HEK293T (cell line): Measurements from ENCODE around the gene RAD51D.

Experiments
- CTCF ChIA-PET: fragments of 350-600 bp; formaldehyde crosslinking; extraction: SDS; loops from one replicate; lab custom pipeline; 2021; ENCODE audit warnings: antibody characterized with exemption, inconsistent platforms; lab: Yijun Ruan, JAX
- POLR2A ChIA-PET: fragments of 350-600 bp; formaldehyde crosslinking; extraction: SDS; loops from one replicate; lab custom pipeline; 2020; ENCODE audit warnings: antibody characterized with exemption, inconsistent platforms; lab: Yijun Ruan, JAX
- DNase-seq: peaks from one replicate; pipeline ENCODE4 v3.0.0; 2012; ENCODE audit warnings: mixed read lengths; ENCODE audit errors: extremely low spot score
- ARNT ChIP-seq: fragments of 450-650 bp; IDR thresholded peaks from 2 replicates; pipeline ENCODE4 v1.6.1; 2017; ENCODE audit warnings: mild to moderate bottlenecking
- BHLHE40 ChIP-seq: fragments of 450-650 bp; IDR thresholded peaks from 2 replicates; pipeline ENCODE4 v1.6.1; 2016; ENCODE audit warnings: mild to moderate bottlenecking, moderate library complexity, borderline replicate concordance
- CTBP1 ChIP-seq: fragments of 450-650 bp; IDR thresholded peaks from 2 replicates; pipeline ENCODE4 v1.6.1; 2016; ENCODE audit warnings: borderline replicate concordance
- ELF4 ChIP-seq: fragments of 450-650 bp; IDR thresholded peaks from 2 replicates; pipeline ENCODE4 v1.6.1; 2017; ENCODE audit warnings: antibody characterized with exemption
- FOXA1 ChIP-seq: fragments of 450-650 bp; IDR thresholded peaks from 2 replicates; pipeline ENCODE4 v1.6.1; 2016; ENCODE audit warnings: mild to moderate bottlenecking
- FOXK2 ChIP-seq: fragments of 450-650 bp; IDR thresholded peaks from 2 replicates; pipeline ENCODE4 v1.6.1; 2016; ENCODE audit warnings: mild to moderate bottlenecking
- FOXM1 ChIP-seq: fragments of 450-650 bp; IDR thresholded peaks from 2 replicates; pipeline ENCODE4 v1.6.1; 2017; ENCODE audit warnings: mild to moderate bottlenecking, borderline replicate concordance
- HDGF ChIP-seq: fragments of 450-650 bp; IDR thresholded peaks from 2 replicates; pipeline ENCODE4 v1.6.1; 2017; ENCODE audit warnings: antibody characterized with exemption, borderline replicate concordance
- L3MBTL2 ChIP-seq: fragments of 450-650 bp; conservative IDR thresholded peaks from 2 replicates; pipeline ENCODE4 v1.6.1; 2016; ENCODE audit warnings: mild to moderate bottlenecking
- LEF1 ChIP-seq: fragments of 450-650 bp; IDR thresholded peaks from 2 replicates; pipeline ENCODE4 v1.6.1; 2017; ENCODE audit warnings: mild to moderate bottlenecking, borderline replicate concordance
- NFRKB ChIP-seq: fragments of 450-650 bp; IDR thresholded peaks from 2 replicates; pipeline ENCODE4 v1.6.1; 2016; ENCODE audit warnings: mild to moderate bottlenecking, moderate library complexity
- PKNOX1 ChIP-seq: fragments of 450-650 bp; IDR thresholded peaks from 2 replicates; pipeline ENCODE4 v1.6.1; 2016
- SP1 ChIP-seq: fragments of 450-650 bp; IDR thresholded peaks from 2 replicates; pipeline ENCODE4 v1.6.1; 2017
- SUZ12 ChIP-seq: fragments of 450-650 bp; IDR thresholded peaks from 2 replicates; pipeline ENCODE4 v1.6.1; 2016; ENCODE audit warnings: mild to moderate bottlenecking
- TARDBP ChIP-seq: fragments of 450-650 bp; IDR thresholded peaks from 2 replicates; pipeline ENCODE4 v1.6.1; 2016
- ZNF384 ChIP-seq: fragments of 450-650 bp; IDR thresholded peaks from 2 replicates; pipeline ENCODE4 v1.6.1; 2016

The RAD51D gene

DNA sequence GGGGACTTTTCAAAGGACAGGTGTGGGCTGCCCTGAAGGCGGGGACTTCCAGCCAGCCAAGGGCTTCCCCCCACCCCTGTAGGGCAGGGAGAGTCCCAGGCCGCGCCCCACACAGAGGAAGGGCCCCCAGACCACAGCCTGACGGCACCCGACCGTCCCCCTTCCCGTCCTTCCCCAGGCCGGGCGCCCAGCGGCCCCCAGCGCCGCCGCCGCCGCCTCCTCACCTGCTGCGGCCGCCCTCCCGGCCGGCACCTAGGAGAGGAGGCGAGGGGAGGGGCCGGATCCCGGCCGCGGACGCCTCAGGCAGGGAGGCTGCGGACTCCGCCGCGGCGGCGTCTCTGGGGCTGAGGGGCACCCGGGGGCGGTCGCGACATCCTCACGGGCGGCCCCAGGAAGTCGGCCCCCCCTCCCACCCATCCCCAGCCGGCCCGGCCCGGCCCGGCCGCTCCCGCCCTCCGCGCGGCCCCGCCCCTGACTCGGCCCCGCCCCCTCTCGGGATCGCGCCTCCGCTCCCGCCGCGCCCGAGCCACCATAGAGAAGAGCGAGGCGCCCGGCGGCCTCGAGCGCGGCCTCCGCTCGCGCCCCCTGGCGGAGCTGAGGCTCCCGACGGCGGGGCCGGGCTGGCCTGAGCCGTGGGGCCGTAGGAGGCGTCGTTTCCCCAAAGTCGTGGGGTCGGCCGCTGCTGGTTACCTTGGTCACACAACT lies 30.6 kb downstream of the RAD51D start:
- ChIA-PET POLR2A (no interaction called here), CTCF (interaction anchor here (0.9 to 1.1 kb wide), 5 partner anchors 9 to 108 kb away, joined by 3 to 8 read pairs (median 3); no protein-coding TSS in a partner anchor)
- DNase-seq: peak; percentile 82
- TF ChIP-seq LEF1: no peak

DNA sequence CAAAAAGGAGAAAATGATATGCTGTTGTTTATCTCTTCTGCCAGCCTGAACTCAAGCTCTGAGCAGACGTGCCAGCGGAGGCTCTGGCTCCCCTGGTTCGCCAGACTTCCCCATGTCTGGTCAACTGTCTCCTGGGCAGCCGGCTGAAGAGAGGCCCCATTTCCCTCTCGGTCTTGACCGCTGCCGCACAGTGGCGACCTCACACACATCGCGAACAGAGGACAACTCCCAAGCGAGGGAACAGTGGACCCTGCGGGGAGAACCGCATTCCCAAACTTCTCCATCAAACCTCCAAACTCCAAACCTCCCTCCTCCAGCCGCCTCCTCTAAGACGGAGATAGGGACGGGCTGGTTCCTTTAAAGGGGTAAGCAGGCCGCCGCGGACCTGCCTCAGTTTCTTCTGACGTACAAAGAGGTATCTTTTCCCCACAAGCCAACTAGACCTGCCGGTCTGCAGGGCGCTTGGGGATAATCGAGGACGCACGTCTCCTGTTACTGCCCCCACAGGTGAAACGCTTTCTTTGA lies 31.2 kb downstream of the RAD51D start:
- ChIA-PET POLR2A (no interaction called here), CTCF (no interaction called here)
- peak; percentile 8 for DNase-seq
- no peak for TF ChIP-seq CTBP1
- TF ChIP-seq BHLHE40: no peak
- no peak for TF ChIP-seq SP1
- TF ChIP-seq LEF1: no peak
- no peak for TF ChIP-seq NFRKB
- no peak for TF ChIP-seq HDGF

DNA sequence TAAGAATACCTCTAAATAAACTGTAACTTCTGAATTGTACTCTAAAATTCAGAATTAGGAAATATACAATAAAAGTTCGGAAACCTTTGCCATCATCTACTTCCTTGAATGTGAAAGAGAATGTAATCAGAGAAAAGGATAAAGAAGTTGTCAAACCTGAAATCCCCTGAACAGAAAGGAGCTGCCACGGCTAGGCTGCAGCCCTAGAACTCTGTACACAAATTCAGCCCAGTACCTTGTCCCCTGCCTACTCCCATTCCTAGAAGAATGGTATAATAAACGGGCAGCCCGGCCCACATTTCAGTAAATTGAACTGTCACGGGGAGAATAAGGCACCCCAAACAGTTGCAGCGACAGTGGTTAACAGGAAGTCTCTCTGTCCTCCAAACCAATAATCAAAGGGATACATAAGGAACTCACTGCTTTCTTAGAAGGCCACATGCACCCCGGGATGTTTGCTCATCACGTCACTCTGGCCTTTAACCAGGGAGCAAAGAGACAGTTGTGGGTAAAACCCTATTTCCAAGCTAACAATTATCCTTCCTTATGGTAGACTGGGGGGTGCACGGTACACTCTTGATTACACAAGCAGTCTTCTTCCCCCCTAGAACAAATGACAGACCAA lies 31.8 kb downstream of the RAD51D start:
- CTCF ChIA-PET: interaction anchor here (0.6 kb wide), 1 partner anchor 35 kb away, joined by 5 read pairs; no protein-coding TSS in a partner anchor
- no peak for DNase-seq
- TF ChIP-seq CTBP1: no peak
- TF ChIP-seq FOXK2: no peak
- TF ChIP-seq TARDBP: no peak
- POLR2A ChIA-PET: no interaction called here

- CTCF ChIA-PET: interaction anchor here (0.6 kb wide), 1 partner anchor 36 kb away, joined by 5 read pairs; no protein-coding TSS in a partner anchor
- no peak for DNase-seq
- POLR2A ChIA-PET: interaction anchor here (1.2 kb wide), 1 partner anchor 12 kb away, joined by 3 read pairs; no protein-coding TSS in a partner anchor
- no peak for TF ChIP-seq NFRKB
- no peak for TF ChIP-seq PKNOX1
- no peak for TF ChIP-seq LEF1
- no peak for TF ChIP-seq ZNF384
- no peak for TF ChIP-seq SP1
- no peak for TF ChIP-seq ELF4
- TF ChIP-seq SUZ12: no peak
- TF ChIP-seq FOXM1: no peak
- TF ChIP-seq ARNT: no peak
- no peak for TF ChIP-seq CTBP1
- no peak for TF ChIP-seq TARDBP
- no peak for TF ChIP-seq FOXA1
- TF ChIP-seq HDGF: no peak
- TF ChIP-seq FOXK2: no peak
- no peak for TF ChIP-seq BHLHE40
- no peak for TF ChIP-seq L3MBTL2
Measured at GRCh38 chr17:35086931-35087573, 32.6 kb downstream of the RAD51D start.

DNA sequence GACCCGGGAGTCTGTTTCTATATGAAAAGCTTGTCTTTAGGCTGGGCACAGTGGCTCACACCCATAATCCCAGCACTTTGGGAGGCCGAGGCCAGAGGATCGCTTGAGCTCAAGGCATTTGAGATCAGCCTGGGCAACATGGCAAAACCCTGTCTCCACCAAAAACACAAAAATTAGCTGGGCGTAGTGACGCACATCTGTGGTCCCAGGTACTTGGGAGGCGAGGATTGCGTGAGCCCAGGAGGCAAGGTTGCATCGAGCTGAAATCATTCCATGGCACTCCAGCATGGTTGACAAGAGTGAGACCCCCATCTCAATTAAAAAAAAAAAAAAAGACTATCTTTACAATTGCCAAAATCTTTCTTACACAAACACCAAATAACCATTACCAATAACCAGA lies 33.5 kb downstream of the RAD51D start:
- DNase-seq: no peak
- ChIA-PET CTCF (no interaction called here), POLR2A (interaction anchor here (0.7 to 1.9 kb wide), 3 partner anchors 11 to 78 kb away, joined by 3 to 6 read pairs (median 3); partner anchors contain the start of gene RFFL)
- TF ChIP-seq FOXA1: no peak
- no peak for TF ChIP-seq TARDBP
- TF ChIP-seq SP1: no peak
- TF ChIP-seq LEF1: no peak
- no peak for TF ChIP-seq ELF4
- TF ChIP-seq CTBP1: no peak
- TF ChIP-seq PKNOX1: no peak

DNA sequence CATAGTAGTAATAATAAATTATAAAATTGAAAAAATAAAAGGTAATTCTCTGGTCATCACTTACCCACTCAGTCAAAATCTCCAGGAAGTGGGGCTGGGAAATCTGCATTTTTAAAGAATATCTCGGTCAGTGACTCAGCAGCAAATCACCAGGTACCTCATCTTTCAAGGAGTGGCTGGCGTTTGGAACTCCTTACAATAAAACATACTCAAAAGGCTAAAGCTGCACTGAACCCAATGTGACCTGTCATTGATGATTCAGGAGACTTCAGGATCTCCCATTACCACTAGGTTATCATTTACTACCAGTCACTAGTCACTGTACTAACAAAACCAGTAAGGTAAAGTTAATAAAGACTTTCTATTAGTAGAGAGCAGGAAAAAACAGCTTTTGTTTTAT lies 34.7 kb downstream of the RAD51D start:
- ChIA-PET CTCF (no interaction called here), POLR2A (interaction anchor here (1.1 to 1.9 kb wide), 2 partner anchors 13 to 21 kb away, joined by 3 to 6 read pairs; partner anchors contain the start of gene RFFL)
- TF ChIP-seq SP1 (no peak), ARNT (no peak), BHLHE40 (no peak), CTBP1 (no peak), FOXM1 (no peak), LEF1 (no peak), L3MBTL2 (no peak), SUZ12 (no peak), ELF4 (no peak), HDGF (no peak), ZNF384 (no peak), FOXA1 (no peak), PKNOX1 (no peak), NFRKB (no peak)
- DNase-seq: no peak
